ENCODE measurements around the gene NEUROG1.
A peak's percentile ranks its signal among the peaks of the same experiment; 100 is the strongest.

The NEUROG1 gene

DNA sequence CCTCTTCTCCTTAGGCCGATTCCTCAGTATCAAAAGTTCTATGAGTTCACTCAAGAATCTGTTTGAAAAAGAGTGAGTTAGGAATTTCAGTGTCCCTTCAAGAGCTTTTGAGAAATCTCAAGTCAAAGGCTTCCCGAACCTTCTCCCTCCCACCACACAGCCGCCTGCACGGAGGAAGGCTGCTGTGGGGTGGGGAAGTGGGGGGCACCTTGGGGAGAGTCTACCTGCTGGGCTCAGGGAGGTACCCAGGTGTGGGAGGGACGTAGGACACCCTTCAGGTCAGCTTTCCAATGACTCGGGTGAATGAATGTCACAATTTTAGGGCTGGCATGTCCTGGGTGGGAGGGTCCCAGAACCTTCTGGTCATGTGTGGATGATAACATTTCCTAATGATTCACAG is 25.5 kb upstream of the NEUROG1 start:
- DNase-seq (ENCODE audit: low spot score), result no peak

DNA sequence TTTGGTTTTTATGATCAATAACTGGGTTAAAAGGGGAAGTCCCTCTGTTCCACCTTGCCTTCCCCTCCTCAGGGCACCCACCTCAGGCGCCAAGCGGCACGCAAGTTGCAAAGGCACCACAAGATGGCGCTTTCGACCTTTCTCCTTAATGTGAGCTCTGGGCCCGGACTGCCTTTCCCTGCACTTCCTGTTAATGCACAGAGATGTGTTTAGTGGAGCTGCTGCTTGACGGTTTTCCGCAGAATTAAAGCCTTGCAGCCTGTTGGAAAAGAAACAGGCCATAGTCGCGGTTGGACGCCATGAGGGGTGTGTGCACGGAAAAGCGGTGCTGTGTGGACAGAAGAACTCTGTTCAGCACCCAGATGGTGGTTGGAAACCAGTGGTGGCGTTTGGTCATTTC is 25.1 kb upstream of the NEUROG1 start:
- DNase-seq (ENCODE audit: low spot score), result peak; percentile 80

DNA sequence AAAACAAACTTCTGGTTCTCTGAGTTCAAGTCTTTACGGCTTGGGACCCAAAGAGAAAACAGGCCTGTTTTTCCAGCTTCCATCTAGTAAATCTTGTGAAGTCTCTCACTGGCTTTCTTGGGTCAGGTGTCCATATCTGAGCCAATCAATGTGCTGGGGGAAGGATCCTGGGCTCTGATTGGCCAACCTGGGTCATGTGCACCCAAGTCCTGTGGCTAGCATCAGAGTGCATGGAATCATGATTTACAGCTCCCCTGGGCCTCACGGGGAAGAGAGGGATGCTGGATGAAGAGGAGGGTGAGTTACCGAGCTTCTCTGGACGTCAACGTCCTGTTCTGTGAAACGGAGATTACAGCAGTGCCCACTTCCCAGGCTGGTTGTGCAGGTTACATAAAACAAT is 23.6 kb upstream of the NEUROG1 start:
- DNase-seq (ENCODE audit: low spot score), result peak; percentile 41

DNA sequence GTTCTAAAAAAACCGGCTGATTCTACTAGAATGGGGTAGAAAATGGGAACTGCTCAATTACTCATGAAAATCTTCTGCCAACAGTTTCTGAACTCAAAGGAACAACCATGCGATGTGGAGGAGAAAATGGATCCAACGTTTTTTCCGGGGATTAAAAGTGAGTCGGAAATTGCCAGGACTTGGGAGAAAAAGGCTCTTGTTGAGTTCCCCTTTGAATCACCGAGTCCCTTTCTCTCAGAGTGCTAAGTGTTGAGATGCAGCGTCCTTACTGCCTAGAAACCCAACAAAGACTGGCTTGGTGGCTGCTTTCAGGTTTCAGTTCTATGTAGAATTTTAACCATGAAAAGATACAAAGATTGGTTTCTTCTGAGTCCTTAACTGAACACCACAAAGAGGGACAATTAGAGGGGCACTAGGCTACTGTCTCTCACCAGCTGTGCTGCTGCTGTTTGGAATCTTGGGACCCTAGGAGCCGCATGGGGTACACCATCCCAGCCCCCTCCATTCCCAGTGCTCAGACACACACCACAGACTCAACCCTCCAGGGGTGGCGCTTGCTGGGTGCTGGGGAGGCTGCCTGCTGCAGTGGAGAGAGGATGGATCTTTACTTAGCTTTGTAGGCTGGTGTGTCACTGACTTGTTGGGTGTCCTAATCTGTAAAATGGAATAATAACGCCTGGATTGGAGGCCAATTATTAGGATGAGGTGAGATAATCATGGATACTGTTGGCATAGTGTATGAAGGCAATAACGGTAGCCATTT is 21.5 kb upstream of the NEUROG1 start:
- no peak for DNase-seq (ENCODE audit: low spot score)

DNA sequence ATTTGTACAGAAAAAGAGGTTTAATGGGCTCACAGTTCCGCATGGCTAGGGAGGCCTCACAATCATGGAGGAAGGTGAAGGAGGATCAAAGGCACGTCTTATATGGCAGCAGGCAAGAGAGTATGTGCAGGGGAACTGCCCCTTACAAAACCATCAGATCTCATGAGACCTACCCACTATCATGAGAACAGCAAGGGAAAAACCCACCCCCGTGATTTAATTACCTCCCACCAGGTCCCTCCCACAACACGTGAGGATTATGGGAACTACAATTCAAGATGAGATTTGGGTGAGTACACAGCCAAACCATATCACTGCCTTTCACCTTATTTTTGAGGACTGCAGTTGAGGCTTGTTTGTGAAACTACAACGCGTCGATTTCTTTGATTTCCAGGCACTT is 20.9 kb upstream of the NEUROG1 start:
- no peak for DNase-seq (ENCODE audit: low spot score)

DNA sequence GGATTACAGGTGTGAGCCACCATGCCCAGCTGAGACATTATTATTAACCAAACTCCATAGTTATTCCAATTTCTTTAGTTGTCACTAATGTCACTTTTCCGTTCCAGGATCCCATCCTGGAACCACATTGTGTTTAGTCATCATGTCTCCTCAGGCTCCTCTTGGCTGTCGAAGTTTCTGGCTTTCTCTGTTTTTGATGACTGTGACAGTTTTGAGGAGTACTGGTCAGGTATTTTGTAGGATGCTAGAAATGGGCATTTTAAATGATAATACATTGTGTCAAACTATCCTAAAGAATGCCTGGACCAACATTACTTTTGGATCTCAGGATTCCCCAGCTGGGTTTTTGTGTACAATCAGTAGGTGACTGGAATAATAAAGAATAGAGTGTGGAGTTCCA is 19.8 kb upstream of the NEUROG1 start:
- DNase-seq (ENCODE audit: low spot score), result no peak

DNA sequence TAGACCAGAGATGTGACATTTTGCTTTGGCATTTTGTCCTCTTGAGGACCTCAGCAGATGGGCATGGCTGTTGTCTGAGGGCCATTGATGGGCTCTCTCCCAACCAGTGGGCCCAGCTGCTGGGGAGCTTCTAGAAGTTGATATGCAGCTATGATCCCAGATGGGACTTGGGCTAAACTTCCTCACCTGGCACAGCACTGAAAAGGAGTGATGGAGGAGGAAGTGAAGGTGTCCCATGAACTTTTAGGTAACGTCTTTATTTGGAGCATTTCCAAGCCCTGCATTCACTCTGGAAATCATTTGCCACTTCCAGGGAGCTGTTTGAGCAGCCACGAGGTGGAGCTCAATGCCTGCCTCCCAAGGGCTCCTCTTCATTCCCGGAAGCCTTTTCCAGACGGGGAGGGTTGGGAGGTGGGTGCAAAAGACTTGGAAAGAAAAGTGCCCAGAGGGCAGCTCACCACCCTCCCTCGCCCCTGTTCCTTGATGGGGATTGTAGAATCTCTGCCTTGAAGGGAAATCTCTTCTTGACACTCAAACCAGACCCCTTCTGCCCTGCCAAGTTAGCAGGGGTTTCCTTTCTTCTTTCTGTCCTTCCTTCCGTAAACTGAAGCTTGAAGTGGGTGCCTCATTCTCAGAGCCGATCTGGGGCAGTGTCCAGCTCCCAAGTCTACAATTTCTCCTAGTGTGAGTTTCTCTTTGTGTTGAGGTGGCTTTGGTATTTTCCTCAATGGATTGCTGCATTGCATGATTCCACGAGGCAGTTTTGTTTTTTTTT is 18.1 kb upstream of the NEUROG1 start:
- peak; percentile 29 for DNase-seq (ENCODE audit: low spot score)

DNA sequence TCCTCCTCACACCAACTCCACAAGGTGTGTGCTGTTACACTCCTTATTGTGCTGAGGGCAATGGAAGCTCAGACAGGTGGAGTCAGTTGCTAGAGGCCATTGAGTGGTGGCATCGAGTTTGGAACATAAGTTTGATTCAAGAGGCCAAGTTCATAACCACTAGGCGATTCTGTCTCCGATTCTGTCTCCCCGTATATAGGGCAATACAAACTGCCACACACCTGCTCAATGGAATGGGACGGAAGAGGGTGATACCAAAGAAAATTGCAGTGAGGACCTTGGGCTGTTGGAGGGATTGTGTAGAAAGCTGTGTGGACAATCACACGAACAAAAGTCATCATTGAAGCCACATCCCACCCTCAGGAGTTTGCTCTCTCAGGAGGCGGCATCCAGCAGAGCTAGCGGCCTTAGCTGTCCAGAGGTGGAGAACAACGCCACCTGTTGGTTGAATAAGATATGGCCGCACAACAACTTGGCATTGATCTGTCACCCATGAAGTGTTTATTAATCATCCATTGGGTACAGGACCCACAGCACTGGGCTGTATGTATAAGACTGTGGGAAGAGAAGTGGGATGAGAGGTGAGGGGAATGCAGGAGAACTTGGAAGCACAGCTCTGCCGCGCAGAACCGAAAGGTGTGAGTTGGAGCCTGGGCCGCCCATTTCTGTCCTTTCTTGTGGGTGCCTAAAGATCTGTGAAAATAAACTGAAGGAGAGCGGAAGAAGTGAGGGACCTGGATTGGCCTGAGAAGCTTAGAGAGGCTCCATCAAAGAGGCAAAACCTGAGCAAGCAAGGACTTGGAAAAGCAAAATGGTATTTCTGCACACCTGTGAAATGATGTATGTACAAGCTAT is 16.1 kb upstream of the NEUROG1 start:
- peak; percentile 76 for DNase-seq (ENCODE audit: low spot score)

DNA sequence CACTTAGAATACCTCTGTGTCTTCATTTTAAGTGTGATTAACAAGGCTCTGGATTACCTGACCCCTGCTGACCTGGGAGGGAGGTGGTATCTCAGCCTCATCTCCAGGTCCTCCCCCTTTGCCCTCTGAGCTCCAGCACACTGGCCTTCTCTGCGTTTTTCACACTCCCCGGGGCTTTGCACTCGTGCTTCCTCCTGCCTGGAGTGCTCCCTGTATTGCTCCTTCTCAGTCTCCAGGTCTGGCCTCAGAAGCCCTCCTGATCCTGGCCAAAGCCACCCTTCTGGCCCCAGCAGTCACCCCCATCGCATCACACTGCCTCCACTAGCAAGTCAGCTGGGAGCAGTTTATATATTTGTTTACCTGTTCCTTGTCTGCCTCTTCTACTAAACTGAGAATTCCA is 13.6 kb upstream of the NEUROG1 start:
- no peak for DNase-seq (ENCODE audit: low spot score)

DNA sequence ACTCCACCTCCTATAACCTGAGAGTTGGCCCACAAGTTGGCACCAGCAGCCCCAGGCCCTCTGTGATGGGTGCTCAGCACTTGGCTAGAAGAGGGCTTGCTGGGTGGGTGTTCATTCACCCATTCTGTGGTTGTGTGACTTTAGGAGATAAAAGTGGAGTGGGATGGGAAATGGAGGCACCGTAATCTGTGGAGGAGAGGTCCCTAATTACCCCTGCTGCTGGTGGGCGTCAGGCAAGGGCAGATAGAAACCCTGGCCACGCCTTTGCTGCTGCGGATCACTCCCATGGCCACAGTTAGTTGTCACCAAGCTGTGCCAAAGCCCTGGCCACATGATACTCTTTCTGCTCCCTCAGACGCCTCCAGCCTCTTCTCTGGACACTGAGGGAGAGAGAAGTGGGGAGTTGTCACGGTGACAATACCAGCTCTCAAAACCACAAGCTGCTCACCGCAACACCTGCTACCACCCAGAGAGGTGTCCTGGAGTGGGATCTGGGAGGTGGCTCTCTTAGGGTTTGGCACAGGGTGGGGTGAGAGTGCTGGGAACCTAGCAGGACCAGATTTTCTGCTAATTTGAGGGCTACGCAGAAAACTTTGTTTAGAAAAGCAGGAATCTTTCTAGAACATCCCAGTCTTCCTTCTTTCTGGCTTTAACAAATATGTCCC is 12.0 kb upstream of the NEUROG1 start:
- DNase-seq (ENCODE audit: low spot score), result no peak

DNA sequence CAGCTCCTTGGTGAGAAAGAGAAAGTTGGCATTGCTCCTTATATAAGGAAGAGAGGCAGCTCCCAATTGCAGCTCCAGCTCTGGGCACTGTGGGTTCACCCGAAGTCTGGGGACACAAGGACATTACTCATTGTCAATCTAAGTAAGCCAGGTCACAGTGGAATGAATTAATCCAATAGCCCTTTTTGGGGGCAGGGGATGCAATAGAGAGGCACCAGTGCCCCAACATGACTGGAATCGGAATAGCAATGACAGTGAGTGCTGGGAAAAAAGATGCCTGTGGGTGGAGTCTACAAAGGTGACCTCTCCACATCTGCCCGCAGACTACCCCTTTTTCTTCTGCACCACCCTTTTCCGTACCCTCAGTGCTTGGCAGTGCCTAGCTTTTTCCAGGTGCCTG is 11.1 kb upstream of the NEUROG1 start:
- DNase-seq (ENCODE audit: low spot score), result no peak

DNA sequence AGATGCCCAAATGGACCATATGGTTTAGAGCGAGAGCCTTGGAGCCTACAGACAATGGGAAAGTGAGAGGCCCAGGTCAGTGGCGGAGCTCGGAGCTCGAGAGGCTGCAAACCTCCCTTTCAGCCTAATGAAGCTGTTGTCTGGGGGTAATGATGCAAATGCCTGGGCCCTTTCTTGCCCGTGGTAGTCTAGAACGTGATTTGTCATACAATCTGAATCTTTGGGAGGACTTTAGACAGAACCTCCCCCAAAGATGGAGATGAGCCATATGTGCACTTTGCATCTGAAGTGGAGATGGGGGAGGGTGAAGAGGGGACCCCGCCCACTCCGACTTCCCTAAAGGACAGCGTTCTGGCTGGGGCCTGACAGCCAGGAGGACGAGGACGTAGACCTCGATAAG is 10.3 kb upstream of the NEUROG1 start:
- no peak for DNase-seq (ENCODE audit: low spot score)

DNA sequence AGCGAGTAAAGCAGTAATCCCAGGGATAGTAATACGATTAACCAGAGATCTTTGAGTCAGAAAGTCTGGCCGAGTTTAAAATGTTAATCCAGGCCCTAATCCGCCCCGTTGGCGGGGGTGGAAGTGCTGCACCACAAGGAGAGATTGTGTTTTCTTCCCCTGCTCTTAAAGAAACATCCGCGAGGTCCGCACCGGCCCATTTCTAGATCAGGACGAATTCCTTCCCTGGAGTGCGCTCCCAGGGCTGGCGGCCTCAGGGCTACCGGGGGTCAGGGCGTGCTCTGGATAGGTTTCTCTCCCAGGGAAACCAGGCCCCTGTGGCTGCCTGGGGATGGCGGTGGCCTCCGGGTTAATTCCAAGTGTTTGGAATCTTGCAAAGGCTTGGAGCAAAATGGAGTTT is 9.3 kb upstream of the NEUROG1 start:
- DNase-seq (ENCODE audit: low spot score), result no peak

DNA sequence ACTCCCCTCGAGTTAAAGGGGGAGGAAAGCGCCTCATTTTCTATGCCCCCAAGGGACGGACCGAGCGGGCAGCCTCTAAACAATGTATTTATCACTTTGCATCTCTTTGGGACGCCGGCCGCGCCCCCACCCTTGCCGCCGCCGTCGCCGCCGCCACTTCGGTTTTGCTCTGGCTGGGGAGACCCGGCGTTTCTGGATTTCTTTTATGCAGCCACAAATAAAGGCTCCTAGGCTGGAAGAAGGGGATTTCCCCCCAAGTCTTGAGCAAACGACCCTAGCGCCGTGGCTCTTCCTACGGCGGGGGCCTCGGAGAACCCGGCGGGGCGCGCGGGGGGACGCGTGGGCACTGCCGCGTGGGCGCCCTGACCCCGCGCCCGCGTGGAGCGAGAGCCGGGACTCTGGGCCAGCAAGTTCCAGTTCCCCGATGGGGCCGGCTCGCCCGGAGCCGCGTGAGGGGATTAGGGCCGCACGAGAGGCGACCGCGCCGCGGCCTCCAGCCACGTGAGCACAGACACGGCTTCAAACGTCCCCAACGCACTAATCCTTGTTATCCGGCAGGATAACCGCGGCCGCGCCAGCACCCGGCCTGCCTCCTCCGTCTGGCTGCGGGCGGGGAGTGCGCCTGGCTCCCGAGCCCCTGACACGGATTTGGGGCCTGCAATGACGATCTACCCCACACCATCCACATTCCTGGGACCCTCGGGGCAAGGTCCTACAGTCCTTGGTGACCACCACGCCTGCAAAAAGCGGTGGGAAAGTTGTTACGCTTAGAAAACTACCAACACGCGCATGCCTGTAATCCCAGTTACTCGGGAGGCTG is 7.9 kb upstream of the NEUROG1 start:
- no peak for DNase-seq (ENCODE audit: low spot score)

DNA sequence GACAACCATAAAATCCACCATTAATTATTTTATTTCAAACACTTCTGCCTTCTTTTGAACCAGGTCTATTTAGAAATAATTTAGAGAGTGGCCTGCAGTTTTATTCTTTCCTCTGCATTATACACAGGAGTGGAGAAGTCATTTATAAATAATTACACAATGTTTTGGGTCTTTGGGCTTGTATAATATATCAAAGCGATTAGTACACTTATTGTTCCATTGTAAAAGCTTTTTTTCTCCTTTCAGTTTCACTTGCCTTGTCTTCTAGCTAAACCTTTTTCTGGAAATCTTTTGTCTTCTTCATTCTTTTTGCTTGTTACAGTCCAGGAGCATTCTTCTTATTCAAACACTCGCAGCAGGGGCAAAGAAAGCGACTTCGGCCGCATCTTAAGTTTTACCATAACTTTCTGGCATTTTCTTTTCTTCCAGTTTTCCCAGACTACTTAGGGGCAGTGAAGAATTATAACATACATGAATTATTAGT is 7.3 kb upstream of the NEUROG1 start:
- no peak for DNase-seq (ENCODE audit: low spot score)

DNA sequence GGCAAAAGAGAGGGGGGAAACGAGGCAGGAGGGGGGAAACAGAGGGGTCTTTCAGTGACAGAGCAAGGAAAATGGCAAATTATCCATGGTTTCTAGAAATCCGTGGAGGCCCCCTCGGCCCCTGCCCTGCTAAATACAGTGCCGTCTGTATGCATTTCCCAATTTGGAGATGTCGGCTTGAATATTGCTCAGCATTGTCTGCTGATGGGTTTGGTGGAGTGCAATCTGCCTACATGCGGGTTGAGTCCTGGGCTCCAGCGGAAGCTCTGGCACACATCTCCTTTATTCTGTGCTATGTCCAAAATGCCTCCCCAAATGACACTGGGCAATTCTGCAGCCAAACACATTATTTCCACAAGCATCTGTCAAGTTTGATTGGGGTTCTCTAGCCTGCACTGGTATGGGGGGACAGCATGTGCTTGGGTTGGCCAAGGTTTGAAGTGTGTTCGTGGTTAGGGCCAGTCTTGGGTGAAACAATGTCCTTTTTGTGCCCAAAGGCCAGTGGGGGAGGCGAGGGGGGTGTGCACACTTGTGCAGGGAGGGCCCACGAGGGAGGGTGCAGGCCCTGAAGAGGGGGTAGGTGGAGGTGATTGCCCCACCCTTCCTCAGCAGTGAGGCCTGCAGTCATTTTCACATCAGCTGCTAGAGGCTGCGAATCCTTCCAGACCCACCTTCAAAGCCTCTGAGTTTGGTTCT is 6.2 kb upstream of the NEUROG1 start:
- no peak for DNase-seq (ENCODE audit: low spot score)

DNA sequence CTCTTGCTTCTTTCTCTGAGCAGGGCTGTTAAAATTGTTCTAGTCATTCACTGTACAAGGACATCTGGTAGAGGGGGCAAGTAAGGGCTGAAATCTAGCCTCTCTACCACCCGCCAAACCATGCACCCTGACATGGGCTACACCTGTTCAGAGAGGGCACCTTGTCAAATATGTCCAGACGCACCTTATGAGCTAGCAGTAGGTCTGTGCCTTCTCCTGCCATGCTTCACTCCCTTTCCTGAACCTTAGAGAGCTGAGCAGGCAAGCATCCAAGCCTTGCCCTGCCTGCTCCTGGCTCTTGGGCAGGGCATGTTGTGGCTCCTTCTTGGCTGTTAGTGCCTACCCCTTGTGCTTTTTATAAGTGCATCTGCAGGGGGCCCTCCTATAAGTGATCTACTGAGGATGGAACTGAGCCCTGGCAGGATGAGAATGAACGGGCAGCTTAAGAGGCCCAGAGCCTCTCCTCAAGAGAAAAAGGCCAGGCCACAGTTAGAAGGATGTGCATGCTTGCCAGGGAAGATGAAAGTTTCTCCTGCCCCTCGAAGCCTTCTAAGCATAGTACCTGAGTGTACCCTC is 3.8 kb upstream of the NEUROG1 start:
- no peak for DNase-seq (ENCODE audit: low spot score)

DNA sequence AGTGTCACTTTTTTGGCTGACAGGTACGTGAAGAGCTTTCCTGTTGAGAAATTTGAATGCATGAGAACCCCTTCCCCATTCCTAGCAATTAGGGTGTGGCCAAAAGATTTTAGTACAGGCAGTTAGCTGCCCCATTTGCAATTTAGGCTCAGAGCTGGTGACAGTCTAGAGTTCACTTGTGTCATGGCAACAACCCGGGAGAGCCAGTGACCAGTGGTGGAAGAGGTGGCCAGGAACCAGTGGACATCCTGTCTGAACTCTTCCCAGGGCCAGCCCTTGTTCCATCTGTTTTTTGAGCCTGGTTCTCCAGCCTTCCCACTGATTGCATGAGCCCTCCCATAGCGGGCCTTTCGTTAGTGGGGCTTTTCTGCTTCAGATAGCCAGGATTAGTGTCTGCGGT is 2.5 kb upstream of the NEUROG1 start:
- DNase-seq (ENCODE audit: low spot score), result no peak

DNA sequence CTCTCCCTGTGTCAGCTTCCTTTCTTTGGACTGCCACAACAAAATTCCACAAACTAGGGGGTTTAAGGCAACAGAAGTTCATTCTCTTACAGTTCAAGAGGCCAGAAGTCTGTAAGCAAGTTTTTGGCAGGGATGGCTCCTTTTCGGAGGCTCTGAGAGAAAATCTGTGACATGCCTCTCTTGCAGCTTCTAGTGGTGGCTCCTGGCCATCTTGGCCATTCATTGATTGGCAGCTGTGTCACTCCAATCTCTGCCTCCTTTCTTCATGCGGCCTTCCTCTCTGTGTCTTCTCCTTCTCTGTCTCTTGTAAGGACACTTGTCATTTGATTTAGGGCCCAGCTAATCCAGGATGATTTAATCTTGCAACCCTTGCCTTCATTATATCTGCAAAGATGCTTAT is 2.0 kb upstream of the NEUROG1 start:
- DNase-seq (ENCODE audit: low spot score), result no peak

DNA sequence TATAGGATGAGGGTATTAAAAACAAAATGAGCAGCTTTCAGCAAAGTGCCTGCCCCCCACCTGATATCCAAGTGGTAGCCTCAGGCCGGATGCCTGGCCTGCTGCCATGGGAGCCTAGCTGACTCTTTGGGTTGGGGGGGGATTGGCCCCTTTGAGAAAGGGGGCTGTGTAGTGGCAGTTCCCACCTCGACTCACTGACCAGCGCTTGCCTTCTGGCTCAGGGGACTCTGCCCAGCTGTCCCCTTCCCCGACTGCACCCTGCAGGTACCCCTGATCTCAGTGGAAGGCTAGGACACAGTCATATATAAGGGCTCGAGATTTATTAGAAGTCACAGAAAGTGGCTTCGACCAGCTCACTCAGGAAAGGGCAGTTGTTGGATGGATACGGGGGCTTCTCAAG is 1.5 kb upstream of the NEUROG1 start:
- no peak for DNase-seq (ENCODE audit: low spot score)
